AG04450 (cell line): ENCODE data around the gene PANX2. TPM values are rescaled to one million over a fixed set of nuclear protein-coding genes. Genes with fewer than 3 reads are reported as not detected.

Experiments
- CTCF ChIA-PET: fragments of 300-600, 350-600 bp; formaldehyde crosslinking; extraction: SDS; loops from one replicate; lab custom pipeline; 2022; ENCODE audit warnings: antibody characterized with exemption, inconsistent platforms; lab: Charles Lee
- POLR2A ChIA-PET: fragments of 350-600 bp; formaldehyde crosslinking; extraction: SDS; loops from one replicate; lab custom pipeline; 2021; ENCODE audit warnings: antibody characterized with exemption, inconsistent platforms; lab: Yijun Ruan, JAX
- DNase-seq: peaks from one replicate; pipeline ENCODE4 v3.0.0-alpha.2; 2011; ENCODE audit warnings: low read depth, low spot score
- H3K27ac ChIP-seq: one replicate; pipeline ENCODE4 v1.5.1; 2012; ENCODE audit warnings: low read depth, low read length, control low read depth
- H3K27me3 ChIP-seq: one replicate; pipeline ENCODE4 v1.6.0; 2012; ENCODE audit warnings: low read length; ENCODE audit not compliant: control insufficient read depth, insufficient read depth
- H3K4me3 ChIP-seq: 2 replicates; pipeline ENCODE4 v1.5.1; 2011; ENCODE audit warnings: mild to moderate bottlenecking, low read depth, low read length, control low read depth
- H3K9me3 ChIP-seq: 2 replicates; pipeline ENCODE4 v1.5.1; 2012; ENCODE audit warnings: low read length; ENCODE audit not compliant: control insufficient read depth, insufficient read depth
- polyA plus RNA-seq: library from polyadenylated mRNA; depleted of rRNA; stranded (reverse); fragments of >200 nt; gene quantifications from 2 replicates; pipeline ENCODE4 v1.2.3, GENCODE V29; 2011
- TF ChIP-seq, protein P1 (sequence below): IDR thresholded peaks from 2 replicates; pipeline ENCODE4 v1.5.1; 2011; ENCODE audit warnings: low read depth, low read length, control low read depth, inconsistent platforms

PANX2 gene
- polyA plus RNA-seq, 1 experiment: 0.93 TPM

DNA sequence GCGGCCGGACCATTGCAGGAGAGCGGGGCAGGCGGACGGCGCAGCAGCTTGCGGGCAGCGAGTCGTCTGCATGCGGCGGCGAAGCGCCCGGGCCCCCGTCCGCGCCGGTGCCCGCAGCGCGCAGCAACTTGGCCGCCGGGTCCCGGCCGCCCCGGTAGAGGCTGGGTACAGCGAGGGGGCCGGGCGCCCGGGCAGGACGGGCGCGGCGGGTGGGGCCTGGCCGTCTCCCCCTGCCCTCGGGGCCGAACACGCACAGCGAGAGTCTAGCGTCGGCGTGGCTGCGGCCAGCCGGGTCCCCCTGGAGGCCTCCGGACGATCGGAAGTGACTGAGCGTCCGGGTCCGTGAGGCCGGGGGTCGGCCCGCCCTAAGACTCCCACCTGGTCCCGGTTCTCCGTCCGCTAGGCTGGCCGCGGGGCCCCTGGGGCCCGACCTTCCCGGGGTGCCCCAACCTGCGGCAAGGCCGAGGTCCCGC, 14.4 kb downstream of the PANX2 start:
- ChIA-PET CTCF (no interaction called here), POLR2A (interaction anchor here (0.6 kb wide), 1 partner anchor 249 kb away, joined by 3 read pairs; no protein-coding TSS in a partner anchor)
- DNase-seq: no peak
- H3K4me3 ChIP-seq: peak overlapping the region; percentile 61
- H3K9me3 ChIP-seq: no peaks in the 10 kb centered on the region; the same call in 1 of the 2 replicates
- no peak overlapping the region for H3K27ac ChIP-seq
- no peaks in the 10 kb centered on the region for H3K27me3 ChIP-seq
- TF ChIP-seq, protein P1, sequence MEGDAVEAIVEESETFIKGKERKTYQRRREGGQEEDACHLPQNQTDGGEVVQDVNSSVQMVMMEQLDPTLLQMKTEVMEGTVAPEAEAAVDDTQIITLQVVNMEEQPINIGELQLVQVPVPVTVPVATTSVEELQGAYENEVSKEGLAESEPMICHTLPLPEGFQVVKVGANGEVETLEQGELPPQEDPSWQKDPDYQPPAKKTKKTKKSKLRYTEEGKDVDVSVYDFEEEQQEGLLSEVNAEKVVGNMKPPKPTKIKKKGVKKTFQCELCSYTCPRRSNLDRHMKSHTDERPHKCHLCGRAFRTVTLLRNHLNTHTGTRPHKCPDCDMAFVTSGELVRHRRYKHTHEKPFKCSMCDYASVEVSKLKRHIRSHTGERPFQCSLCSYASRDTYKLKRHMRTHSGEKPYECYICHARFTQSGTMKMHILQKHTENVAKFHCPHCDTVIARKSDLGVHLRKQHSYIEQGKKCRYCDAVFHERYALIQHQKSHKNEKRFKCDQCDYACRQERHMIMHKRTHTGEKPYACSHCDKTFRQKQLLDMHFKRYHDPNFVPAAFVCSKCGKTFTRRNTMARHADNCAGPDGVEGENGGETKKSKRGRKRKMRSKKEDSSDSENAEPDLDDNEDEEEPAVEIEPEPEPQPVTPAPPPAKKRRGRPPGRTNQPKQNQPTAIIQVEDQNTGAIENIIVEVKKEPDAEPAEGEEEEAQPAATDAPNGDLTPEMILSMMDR: no peak

DNA sequence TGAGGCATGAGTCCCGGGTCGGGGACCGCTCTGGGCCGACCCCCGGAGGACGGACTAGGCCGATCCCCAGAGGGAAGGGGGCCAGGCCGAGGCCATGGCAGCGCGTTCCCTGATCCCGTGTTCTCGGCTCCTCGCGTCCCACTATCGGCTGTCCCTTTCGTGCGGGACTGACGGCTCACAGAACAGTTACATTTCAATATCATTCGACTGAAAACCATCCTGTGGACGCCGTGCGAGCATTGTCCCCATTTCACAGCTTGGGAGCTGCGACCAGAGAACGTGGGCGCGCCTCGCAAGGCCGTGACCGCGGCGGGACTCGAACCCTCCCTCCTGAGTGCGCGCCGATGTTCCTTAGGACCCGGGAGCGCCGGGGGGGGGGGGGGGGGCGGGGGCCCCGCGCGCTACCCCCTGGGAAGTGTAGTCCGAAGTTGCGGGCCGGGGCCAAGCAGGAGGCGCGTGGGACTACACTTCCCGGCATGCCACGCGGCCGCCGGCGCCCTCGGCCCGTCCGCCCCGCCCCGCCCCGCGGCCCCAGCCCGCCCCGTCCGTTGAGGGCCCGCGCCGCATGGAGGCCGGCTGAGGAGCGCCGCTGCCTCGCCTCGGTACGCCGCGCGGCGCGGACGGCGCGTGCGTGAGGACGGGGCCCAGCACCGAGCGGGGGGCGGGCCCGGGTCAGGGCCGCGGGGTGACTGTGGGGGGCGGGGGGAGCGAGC, 15.0 kb downstream of the PANX2 start, which contains the start of gene TRABD:
TSS of gene TRABD (plus strand) at position 539 of the 713 bp plus-strand sequence. CDS start 7,148 bp downstream, outside the sequence.
- CTCF ChIA-PET: no interaction called here
- Histone ChIP-seq H3K27ac (no peak within 1 kb of the TSS), H3K4me3 (peak within 1 kb of the TSS; percentile 67), H3K9me3 (no peaks in the 10 kb centered on the region; the same call in 1 of the 2 replicates), H3K27me3 (no peaks in the 10 kb centered on the region)
- DNase-seq: peak; percentile 56
- POLR2A ChIA-PET: interaction anchor here (0.6 kb wide), 1 partner anchor 249 kb away, joined by 3 read pairs; no protein-coding TSS in a partner anchor
- TF ChIP-seq, protein P1: no peak

DNA sequence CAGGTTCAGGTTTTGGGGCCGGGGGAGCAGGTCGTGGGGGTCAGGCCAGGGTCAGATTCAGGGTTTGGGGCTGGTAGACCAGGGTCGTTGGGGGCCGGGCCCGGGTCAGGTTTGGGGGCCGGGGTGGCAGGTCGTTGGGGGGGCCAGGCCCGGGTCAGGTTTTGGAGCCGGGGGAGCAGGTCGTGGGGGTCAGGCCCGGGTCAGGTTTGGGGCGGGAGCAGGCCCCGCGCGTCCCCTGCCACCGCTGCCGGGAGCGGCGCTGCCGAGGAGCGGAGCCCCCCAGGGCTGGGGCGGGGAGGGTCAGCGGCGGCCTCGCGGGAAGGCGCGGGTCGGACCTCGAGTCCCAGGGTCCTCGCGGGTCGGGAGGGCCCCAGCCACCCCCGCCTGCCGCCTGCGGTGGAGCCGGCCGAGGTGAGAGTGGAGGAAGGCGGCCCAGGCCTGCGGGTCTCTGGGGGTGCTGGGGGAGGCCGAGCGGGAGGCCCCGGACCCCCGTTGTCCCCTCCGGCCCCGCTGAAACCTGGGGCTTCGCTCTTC, 15.7 kb downstream of the PANX2 start:
- ChIA-PET POLR2A (interaction anchor here (0.6 to 0.7 kb wide), 2 partner anchors 205 to 224 kb away, joined by 4 read pairs; no protein-coding TSS in a partner anchor), CTCF (interaction anchor here (0.7 kb wide), 1 partner anchor 38 kb away, joined by 3 read pairs; no protein-coding TSS in a partner anchor)
- Histone ChIP-seq H3K9me3 (no peaks in the 10 kb centered on the region; the same call in 1 of the 2 replicates), H3K4me3 (peak overlapping the region; percentile 67), H3K27me3 (no peaks in the 10 kb centered on the region), H3K27ac (no peak overlapping the region)
- DNase-seq: no peak
- TF ChIP-seq, protein P1: no peak

DNA sequence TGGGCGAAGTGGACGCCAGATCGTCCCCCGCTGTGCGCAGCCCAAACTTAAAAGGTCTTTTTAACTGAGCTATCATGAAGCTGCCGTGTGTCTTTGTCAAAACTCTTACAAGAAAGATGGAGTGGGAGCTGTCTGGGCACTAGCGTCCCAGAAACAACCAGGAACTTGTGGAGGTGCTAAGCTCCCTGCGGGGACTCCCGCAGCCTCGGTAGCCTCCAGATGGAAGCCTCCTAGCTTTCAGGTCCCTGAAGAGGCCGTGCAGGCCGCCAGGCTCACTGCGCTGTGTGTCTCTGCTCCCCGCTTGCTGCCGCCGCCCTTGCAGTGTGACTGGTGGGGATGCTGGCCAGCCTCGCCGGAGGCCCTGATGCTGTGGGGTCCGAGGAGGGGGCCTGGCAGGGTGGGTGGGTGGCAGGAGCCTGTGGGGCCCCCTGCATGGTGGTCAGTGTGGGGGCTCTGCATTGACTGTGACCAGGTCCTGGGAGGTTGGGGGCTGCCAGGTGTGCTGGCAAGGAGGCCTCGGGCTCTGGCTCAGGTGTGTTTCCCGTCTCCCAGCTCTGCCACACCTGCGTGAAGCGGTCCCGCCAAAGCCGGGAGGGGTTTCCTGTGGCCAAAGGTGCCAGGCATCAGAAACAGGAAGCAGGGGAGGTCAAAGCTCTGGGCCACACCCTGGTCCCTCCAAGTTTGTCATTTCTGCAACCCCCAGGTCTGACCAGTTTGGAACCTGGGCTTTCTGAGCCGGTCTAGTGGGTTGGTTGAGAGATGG, 16.4 kb downstream of the PANX2 start:
- TF ChIP-seq, protein P1: no peak
- H3K4me3 ChIP-seq: peak overlapping the region; percentile 67
- ChIA-PET CTCF (interaction anchor here (0.7 kb wide), 1 partner anchor 38 kb away, joined by 3 read pairs; no protein-coding TSS in a partner anchor), POLR2A (interaction anchor here (0.6 to 0.7 kb wide), 2 partner anchors 204 to 225 kb away, joined by 4 read pairs; no protein-coding TSS in a partner anchor)
- H3K27me3 ChIP-seq: no peaks in the 10 kb centered on the region
- DNase-seq: no peak
- no peaks in the 10 kb centered on the region; the same call in 1 of the 2 replicates for H3K9me3 ChIP-seq
- H3K27ac ChIP-seq: no peak overlapping the region
